Measurements from ENCODE around the gene GPR75.

GRCh38 chr2:53886406-53887280, 26.9 kb upstream of the GPR75 start:
- TF ChIP-seq POLR2A (IDR thresholded peaks at IDR 0.05; ENCODE audit: low read depth, low read length) (no peak), POLR2AphosphoS5 (IDR thresholded peaks at IDR 0.05; ENCODE audit: low read depth, low read length) (no peak), TAF1 (IDR thresholded peaks at IDR 0.05; ENCODE audit: low read depth, low read length) (no peak)

All from GM12891 (cell line).